ENCODE measurements around the gene YPEL1. TPM values are rescaled to one million over a fixed set of nuclear protein-coding genes. Genes with fewer than 3 reads are reported as not detected.

The YPEL1 gene
- total and polyA plus RNA-seq, 2 of the 13 experiments (the other 11 are each of a cell fraction or from before 2014, with no cell fraction given): 0.33 to 2.5 TPM

GRCh38 chr22:21652547-21653545 is 82.7 kb downstream of the YPEL1 start:
- WGBS (ENCODE audit: low lambda C conversion rate): 29% methylated on average over 10 of the region's 40 CpGs
- DNase-seq (ENCODE audit: low spot score) (no peak), FAIRE-seq (no peak), ATAC-seq (no peak)
- in situ Hi-C loops (cut with HindIII; ENCODE audit: extremely low pct_ligation_motif_present, low pct_unique_long_range_greater_than_20kb) (no loop called here), intact Hi-C loops (cut with micrococcal nuclease; ENCODE audit: unreplicated experiment) (no loop called here)
- Histone ChIP-seq H3K9ac (ENCODE audit: insufficient read depth, low read depth, low read length) (peak overlapping the region; percentile 73), H3K79me2 (ENCODE audit: insufficient read depth, low read length) (no peaks in the 10 kb centered on the region), H3K27me3 (ENCODE audit: control insufficient read depth in 1 of 2, insufficient read depth in 2 of 2, low read length in 2 of 2) (no peaks in the 10 kb centered on the region; a peak in 1 of 5 replicates), H3K4me3 (replicated peaks in 1 of 3; ENCODE audit: insufficient read depth in 1 of 3, low read depth in 2 of 3, low read length in 3 of 3) (peak overlapping the region; percentile 64 to 86 (median 77)), H2AFZ (ENCODE audit: low read length) (no peak overlapping the region), H3K27ac (ENCODE audit: extremely low read length, insufficient read depth, low read length) (peak overlapping the region; percentile 77), H3K36me3 (replicated peaks in 1 of 2; ENCODE audit: control insufficient read depth in 1 of 2, insufficient read depth in 2 of 2, low read length in 2 of 2) (peaks cover 2 to 16% of the 10 kb centered on the region in 2 experiments; a peak in 4 of 5 replicates), H3K4me2 (ENCODE audit: low read depth, low read length) (peak overlapping the region; percentile 93), H3K4me1 (ENCODE audit: insufficient read depth, low read length) (peaks cover 33% of the 10 kb centered on the region), H4K20me1 (ENCODE audit: insufficient read depth, low read length) (no peaks in the 10 kb centered on the region), H3K9me3 (ENCODE audit: low read length) (no peaks in the 10 kb centered on the region)
- CTCF ChIA-PET (ENCODE audit: low intra/inter-chr PET ratio, low total read pairs): no interaction called here
- TSS peak; percentile 49 for BruUV-seq (replicated peaks)
- POLR2A ChIA-PET: interaction anchor here (1.5 to 3.3 kb wide), 3 partner anchors 11 to 13 kb away, joined by 4 to 17 read pairs (median 10); partner anchors contain the start of genes PPIL2 and SDF2L1
- TF ChIP-seq KLF12 (CRISPR knock-in tag; IDR thresholded peaks at IDR 0.05; ENCODE audit: borderline replicate concordance) (no peak), DMTF1 (CRISPR knock-in tag; IDR thresholded peaks at IDR 0.05) (no peak), ZBTB2 (CRISPR knock-in tag; IDR thresholded peaks at IDR 0.05; ENCODE audit: low read depth) (no peak), ZNF326 (CRISPR knock-in tag; IDR thresholded peaks at IDR 0.05; ENCODE audit: borderline replicate concordance) (no peak), ZNF605 (CRISPR knock-in tag; IDR thresholded peaks at IDR 0.05) (peak; percentile 15; the same call in 1 of the 2 replicates), ZBTB38 (CRISPR knock-in tag; IDR thresholded peaks at IDR 0.05) (no peak), SRSF1 (optimal IDR thresholded peaks at IDR 0.05; ENCODE audit: low read depth, low read length) (peak; percentile 14), SRF (IDR thresholded peaks at IDR 0.05; ENCODE audit: low read depth, low read length) (no peak), HDAC1 (CRISPR knock-in tag; IDR thresholded peaks at IDR 0.05) (no peak), ZNF512 (CRISPR knock-in tag; IDR thresholded peaks at IDR 0.05) (no peak), ZNF367 (CRISPR knock-in tag; IDR thresholded peaks at IDR 0.05; ENCODE audit: borderline replicate concordance) (no peak), ZNF691 (CRISPR knock-in tag; IDR thresholded peaks at IDR 0.05; ENCODE audit: borderline replicate concordance, low read depth) (no peak), ZNF780A (CRISPR knock-in tag; IDR thresholded peaks at IDR 0.05) (no peak), FOSL1 (CRISPR knock-in tag; IDR thresholded peaks at IDR 0.05; ENCODE audit: borderline replicate concordance) (no peak), REL (CRISPR knock-in tag; conservative IDR thresholded peaks at IDR 0.05) (no peak), IKZF1 (IDR thresholded peaks at IDR 0.05) (no peak), MXD4 (CRISPR knock-in tag; IDR thresholded peaks at IDR 0.05) (no peak)

Measured in HepG2 (cell line).